SK-N-SH (cell line): Measurements from ENCODE around the gene FAM107A.

Experiments
- GABPA ChIP-seq: IDR thresholded peaks from 2 replicates; pipeline ENCODE4 v1.4.0; 2012; ENCODE audit warnings: low read depth, mild to moderate bottlenecking
- RAD21 ChIP-seq: IDR thresholded peaks from 2 replicates; pipeline ENCODE4 v1.6.1; 2012; ENCODE audit warnings: mild to moderate bottlenecking, low read length
- TCF12 ChIP-seq: IDR thresholded peaks from 2 replicates; pipeline ENCODE4 v1.4.0; 2012
- TF ChIP-seq, protein P1 (sequence below): fragments of 200-600 bp; sonication (generic); IDR thresholded peaks from 2 replicates; pipeline ENCODE4 v1.6.1; 2017; ENCODE audit warnings: antibody characterized with exemption, mild to moderate bottlenecking, moderate library complexity

DNA sequence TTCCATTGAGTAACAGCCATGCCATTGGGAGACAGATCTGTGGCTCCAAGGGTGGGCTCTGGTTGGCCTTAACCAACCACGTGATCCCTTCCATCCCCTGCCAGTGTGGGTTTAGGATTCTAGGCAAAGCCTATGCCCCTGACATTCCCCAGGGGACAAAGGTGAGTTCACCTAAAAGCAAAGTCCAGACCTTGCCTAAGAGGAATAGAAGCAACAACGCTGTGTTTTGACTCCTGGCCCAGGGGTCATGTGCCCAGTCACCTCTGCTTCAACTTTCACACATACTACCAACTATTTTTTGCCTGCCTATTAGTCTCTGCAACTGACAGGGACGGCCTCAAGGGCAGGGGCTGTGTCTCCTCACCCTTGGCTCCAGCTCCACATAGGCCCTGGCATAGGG is 47.4 kb upstream of the FAM107A start:
- TF ChIP-seq, protein P1, sequence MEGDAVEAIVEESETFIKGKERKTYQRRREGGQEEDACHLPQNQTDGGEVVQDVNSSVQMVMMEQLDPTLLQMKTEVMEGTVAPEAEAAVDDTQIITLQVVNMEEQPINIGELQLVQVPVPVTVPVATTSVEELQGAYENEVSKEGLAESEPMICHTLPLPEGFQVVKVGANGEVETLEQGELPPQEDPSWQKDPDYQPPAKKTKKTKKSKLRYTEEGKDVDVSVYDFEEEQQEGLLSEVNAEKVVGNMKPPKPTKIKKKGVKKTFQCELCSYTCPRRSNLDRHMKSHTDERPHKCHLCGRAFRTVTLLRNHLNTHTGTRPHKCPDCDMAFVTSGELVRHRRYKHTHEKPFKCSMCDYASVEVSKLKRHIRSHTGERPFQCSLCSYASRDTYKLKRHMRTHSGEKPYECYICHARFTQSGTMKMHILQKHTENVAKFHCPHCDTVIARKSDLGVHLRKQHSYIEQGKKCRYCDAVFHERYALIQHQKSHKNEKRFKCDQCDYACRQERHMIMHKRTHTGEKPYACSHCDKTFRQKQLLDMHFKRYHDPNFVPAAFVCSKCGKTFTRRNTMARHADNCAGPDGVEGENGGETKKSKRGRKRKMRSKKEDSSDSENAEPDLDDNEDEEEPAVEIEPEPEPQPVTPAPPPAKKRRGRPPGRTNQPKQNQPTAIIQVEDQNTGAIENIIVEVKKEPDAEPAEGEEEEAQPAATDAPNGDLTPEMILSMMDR, result no peak
- TF ChIP-seq RAD21, result no peak
- TF ChIP-seq TCF12, result no peak
- no peak for TF ChIP-seq GABPA
